GM12865 (cell line): ENCODE measurements around the gene FBLN1.
A peak's percentile ranks its signal among the peaks of the same experiment; 100 is the strongest.
"Not testable (repeated sequence)": the region's sequence is repeated elsewhere in the genome, so short reads cannot be mapped to it uniquely, and the experiment has no call there.

Experiments
- DNase-seq: peaks from one replicate; pipeline ENCODE4 v3.0.0; 2010; ENCODE audit warnings: low read depth
- H3K4me3 ChIP-seq: 2 replicates; pipeline ENCODE4 v1.5.1; 2011; ENCODE audit warnings: mild to moderate bottlenecking, low read depth, low read length, control low read depth
- CTCF ChIP-seq: IDR thresholded peaks from 2 replicates; pipeline ENCODE4 v1.5.1; 2011; ENCODE audit warnings: low read length, control low read depth, low read depth, inconsistent platforms; ENCODE audit not compliant: insufficient read depth; ENCODE audit errors: missing control alignments

Gene FBLN1

GRCh38 chr22:45458532-45458931 is 44.2 kb upstream of the FBLN1 start:
- DNase-seq: no peak
- H3K4me3 ChIP-seq: no peak overlapping the region
- no peak for TF ChIP-seq CTCF

DNA sequence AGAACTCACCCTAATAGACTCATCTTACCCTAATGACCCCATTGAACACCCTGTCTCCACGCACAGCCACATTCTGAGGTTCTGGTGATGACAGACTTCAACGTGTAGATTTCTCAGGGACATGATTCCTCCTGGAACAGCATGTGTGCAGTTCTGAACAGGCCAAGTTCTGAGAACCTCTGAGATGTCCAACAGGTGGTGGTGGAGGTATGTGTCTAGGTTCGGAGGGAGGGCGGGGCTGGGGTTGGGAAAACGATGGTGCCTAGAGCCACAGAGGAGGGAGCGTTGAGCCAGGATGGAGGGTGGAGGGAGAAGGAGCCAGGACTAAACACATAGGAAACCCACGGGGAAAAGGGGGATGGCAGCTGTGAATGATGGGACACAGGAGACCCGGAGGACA is 43.4 kb upstream of the FBLN1 start:
- DNase-seq: no peak
- no peak overlapping the region for H3K4me3 ChIP-seq
- no peak for TF ChIP-seq CTCF

DNA sequence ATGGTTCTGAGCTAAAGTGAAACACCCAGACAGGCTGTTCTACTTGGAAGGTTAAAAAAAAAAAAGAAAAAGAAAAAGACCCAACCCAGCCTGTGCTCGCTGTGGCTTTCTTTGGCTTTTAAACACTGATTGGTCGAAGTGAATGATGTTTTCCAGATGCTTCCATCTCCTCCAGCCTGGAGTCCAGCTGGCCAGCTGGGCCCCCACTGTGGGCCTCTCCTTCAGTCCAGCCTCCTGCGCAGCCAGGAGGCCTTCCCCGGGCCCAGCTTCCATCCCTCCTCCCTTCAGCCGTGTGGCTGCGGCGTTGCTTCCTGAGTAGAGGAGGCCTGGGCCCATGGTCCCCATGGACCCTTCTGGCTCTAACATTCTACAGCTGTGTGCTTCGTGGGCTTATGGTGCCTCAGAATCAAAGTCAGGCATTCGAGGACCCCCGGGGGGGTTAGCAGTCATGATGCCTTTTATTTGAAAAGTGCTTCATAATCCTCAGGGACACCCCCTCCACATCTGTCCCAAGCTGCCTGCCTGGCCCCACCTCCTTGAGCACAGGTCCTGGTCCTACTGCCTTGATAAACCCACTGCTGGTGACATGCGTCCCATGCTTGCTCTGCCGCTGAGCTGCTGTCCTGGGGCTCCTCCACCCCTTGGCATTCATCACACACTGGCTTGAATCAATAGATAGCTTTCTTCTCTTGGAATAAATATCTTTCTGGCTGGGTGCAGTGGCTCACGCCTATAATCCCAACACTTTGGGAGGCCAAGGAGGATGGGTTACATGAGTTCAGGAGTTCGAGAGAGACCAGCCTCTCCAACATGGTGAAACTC is 42.2 kb upstream of the FBLN1 start:
- H3K4me3 ChIP-seq: no peak overlapping the region
- no peak for DNase-seq
- TF ChIP-seq CTCF: no peak

- peak; percentile 33 for DNase-seq
- no peak for TF ChIP-seq CTCF
Measured at GRCh38 chr22:45462034-45462655, 40.5 kb upstream of the FBLN1 start.

GRCh38 chr22:45463691-45464090 is 39.0 kb upstream of the FBLN1 start:
- not testable (repeated sequence) for H3K4me3 ChIP-seq, DNase-seq

More at GRCh38 chr22:45462034-45462655, 40.5 kb upstream of the FBLN1 start:
- H3K4me3 ChIP-seq: no peak overlapping the region

DNA sequence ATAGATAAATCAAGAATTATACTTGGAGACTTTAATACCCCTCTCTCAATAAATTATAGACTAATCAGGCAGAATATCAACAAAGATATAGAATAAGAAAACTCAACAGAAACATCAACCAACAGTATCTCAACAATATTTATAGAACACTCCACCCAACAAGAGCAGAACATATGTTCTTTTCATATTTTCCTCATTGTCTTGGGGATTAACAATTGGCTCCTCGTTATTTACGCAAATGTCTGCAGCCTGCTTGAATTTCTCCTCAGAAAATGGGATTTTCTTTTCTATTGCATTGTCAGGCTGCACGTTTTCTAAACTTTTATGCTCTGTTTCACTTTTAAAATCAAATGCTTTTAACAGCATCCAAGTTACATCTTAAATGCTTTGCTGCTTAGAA is 37.0 kb upstream of the FBLN1 start:
- H3K4me3 ChIP-seq: no peak overlapping the region
- TF ChIP-seq CTCF: no peak
- DNase-seq: no peak

GRCh38 chr22:45468872-45469271 is 33.8 kb upstream of the FBLN1 start:
- no peak for DNase-seq

More at GRCh38 chr22:45468872-45469271, 33.8 kb upstream of the FBLN1 start:
- TF ChIP-seq CTCF: no peak
- H3K4me3 ChIP-seq: no peak overlapping the region
